GM23338 (cell line): Measurements from ENCODE around the gene LRFN3. TPM values are rescaled to one million over a fixed set of nuclear protein-coding genes. Genes with fewer than 3 reads are reported as not detected.

Experiments
- ATAC-seq: fragments of 200-7000 bp; cut with Tn5 transposase; 3 replicates; pipeline ENCODE4 v1.9.1; 2020
- DNase-seq: peaks from one replicate; pipeline ENCODE4 v3.0.0-alpha.2; 2015; ENCODE audit warnings: low spot score
- H2AFZ ChIP-seq: fragments of 200-600 bp; sonication (generic); 2 replicates; pipeline ENCODE4 v1.8.0; 2016; ENCODE audit warnings: antibody characterized with exemption, mild to moderate bottlenecking, moderate library complexity
- H3F3A ChIP-seq: fragments of 200-600 bp; sonication (generic); replicated peaks from 2 replicates; pipeline ENCODE4 v1.8.0; 2017; ENCODE audit warnings: antibody characterized with exemption, mixed run types, low read depth
- H3K27ac ChIP-seq: fragments of 200-600 bp; sonication (generic); 2 replicates; pipeline ENCODE4 v1.6.1; 2016; ENCODE audit warnings: low read depth
- H3K27me3 ChIP-seq: fragments of 200-600 bp; sonication (generic); 2 replicates; pipeline ENCODE4 v1.8.0; 2016; ENCODE audit warnings: mild to moderate bottlenecking, mixed run types, moderate library complexity; ENCODE audit not compliant: insufficient read depth
- H3K36me3 ChIP-seq: fragments of 200-600 bp; sonication (generic); 2 replicates; pipeline ENCODE4 v1.8.0; 2016; ENCODE audit warnings: mild to moderate bottlenecking; ENCODE audit not compliant: insufficient read depth
- H3K4me1 ChIP-seq: fragments of 200-600 bp; sonication (generic); 2 replicates; pipeline ENCODE4 v1.8.0; 2016; ENCODE audit warnings: mild to moderate bottlenecking, moderate library complexity; ENCODE audit not compliant: insufficient read depth
- H3K4me2 ChIP-seq: fragments of 200-600 bp; sonication (generic); 2 replicates; pipeline ENCODE4 v1.7.1; 2017; ENCODE audit warnings: mixed run types
- H3K4me3 ChIP-seq: fragments of 200-600 bp; sonication (generic); 2 replicates; pipeline ENCODE4 v1.6.1; 2016; ENCODE audit warnings: mixed run types
- H3K79me2 ChIP-seq: fragments of 200-600 bp; sonication (generic); replicated peaks from 2 replicates; pipeline ENCODE4 v1.8.0; 2017; ENCODE audit warnings: mild to moderate bottlenecking; ENCODE audit not compliant: insufficient read depth
- H3K9me2 ChIP-seq: fragments of 200-600 bp; sonication (generic); 2 replicates; pipeline ENCODE4 v1.8.0; 2017; ENCODE audit not compliant: insufficient read depth
- H4K20me1 ChIP-seq: fragments of 200-600 bp; sonication (generic); replicated peaks from 2 replicates; pipeline ENCODE4 v1.8.0; 2017; ENCODE audit warnings: mild to moderate bottlenecking; ENCODE audit not compliant: insufficient read depth
- H3K27ac Mint-ChIP-seq: 2 replicates; pipeline ENCODE4 v1.8.0; 2020; ENCODE audit warnings: inconsistent platforms, mild to moderate bottlenecking, moderate library complexity, mixed read lengths
- H3K27me3 Mint-ChIP-seq: 3 replicates; pipeline ENCODE4 v1.8.0; 2022; ENCODE audit warnings: low read depth, mild to moderate bottlenecking, moderate library complexity, mixed read lengths, inconsistent platforms; ENCODE audit not compliant: insufficient read depth, poor library complexity
- H3K36me3 Mint-ChIP-seq: 3 replicates; pipeline ENCODE4 v1.8.0; 2021; ENCODE audit warnings: low read depth, mild to moderate bottlenecking, inconsistent platforms, moderate library complexity, mixed read lengths
- H3K4me1 Mint-ChIP-seq: 3 replicates; pipeline ENCODE4 v1.8.0; 2020; ENCODE audit warnings: mild to moderate bottlenecking, inconsistent platforms, mixed read lengths
- H3K4me3 Mint-ChIP-seq: 3 replicates; pipeline ENCODE4 v1.8.0; 2021; ENCODE audit warnings: moderate library complexity, mild to moderate bottlenecking, inconsistent platforms, mixed read lengths
- H3K9me3 Mint-ChIP-seq: 3 replicates; pipeline ENCODE4 v1.8.0; 2020; ENCODE audit warnings: moderate library complexity, mild to moderate bottlenecking, inconsistent platforms, mixed read lengths
- CREB1 ChIP-seq: fragments of 250-450 bp; sonication (Bioruptor Pico); IDR thresholded peaks from 2 replicates; pipeline ENCODE4 v1.5.0; 2020; ENCODE audit warnings: low read depth, mild to moderate bottlenecking, moderate library complexity
- CTCF ChIP-seq, 2 experiments: fragments of 200-600 bp in 1 of 2; sonication (generic) in 1 of 2; conservative IDR thresholded peaks; 2 replicates each; pipeline versions ENCODE4 v1.5.1 to v1.6.1; 2016 to 2017; ENCODE audit warnings: antibody characterized with exemption in 2 of 2, low read depth in 2 of 2, mild to moderate bottlenecking in 2 of 2, moderate library complexity in 1 of 2
- ETS1 ChIP-seq: IDR thresholded peaks from 2 replicates; pipeline ENCODE4 v1.6.1; 2016; ENCODE audit warnings: antibody characterized with exemption
- EZH2 ChIP-seq: fragments of 200-600 bp; sonication (generic); IDR thresholded peaks from one replicate; pipeline ENCODE4 v1.8.0; 2017; ENCODE audit warnings: antibody characterized with exemption, mild to moderate bottlenecking, low read depth; ENCODE audit not compliant: unreplicated experiment
- EZH2phosphoT487 ChIP-seq: fragments of 200-600 bp; sonication (generic); IDR thresholded peaks from one replicate; pipeline ENCODE4 v1.8.1; 2018; ENCODE audit warnings: antibody characterized with exemption; ENCODE audit not compliant: unreplicated experiment
- JUNB ChIP-seq: IDR thresholded peaks from one replicate; pipeline ENCODE4 v1.6.1; 2016; ENCODE audit warnings: antibody characterized with exemption; ENCODE audit not compliant: unreplicated experiment
- NANOG ChIP-seq: IDR thresholded peaks from 2 replicates; pipeline ENCODE4 v1.6.1; 2016; ENCODE audit warnings: antibody characterized with exemption, borderline replicate concordance
- POLR2AphosphoS5 ChIP-seq: IDR thresholded peaks from 2 replicates; pipeline ENCODE4 v1.6.1; 2016; ENCODE audit warnings: antibody characterized with exemption, low read depth
- REST ChIP-seq: IDR thresholded peaks from one replicate; pipeline ENCODE4 v1.6.1; 2018; ENCODE audit warnings: antibody characterized with exemption; ENCODE audit not compliant: unreplicated experiment
- ZNF331 ChIP-seq: fragments of 250-450 bp; sonication (Bioruptor Pico); IDR thresholded peaks from 2 replicates; pipeline ENCODE4 v1.5.0; 2020; ENCODE audit warnings: low read depth, mild to moderate bottlenecking, moderate library complexity
- ZNF462 ChIP-seq: fragments of 250-450 bp; sonication (Bioruptor Pico); IDR thresholded peaks from 2 replicates; pipeline ENCODE4 v1.5.0; 2020; ENCODE audit warnings: mild to moderate bottlenecking, moderate library complexity
- polyA plus RNA-seq: library from polyadenylated mRNA; unstranded; fragments of >200 nt; fragmentation: Nextera tagmentation; extraction: Ambion mirVana; gene quantifications from 2 replicates; pipeline ENCODE4 v1.2.1, GENCODE V29; 2016
- total RNA-seq: library from RNA; depleted of rRNA; stranded (reverse); fragments of >200 nt; shearing (Covaris generic); gene quantifications from 2 replicates; pipeline ENCODE4 v1.2.3, GENCODE V29; 2014

LRFN3 gene
- total and polyA plus RNA-seq, 2 experiments from 2014 or later: 5.8 to 15.1 TPM

- Histone ChIP-seq H3K9me2 (no peaks in the 10 kb centered on the region), H3F3A (no peaks in the 10 kb centered on the region), H2AFZ (peak overlapping the region; percentile 95), H3K27ac (no peak overlapping the region), H3K4me2 (peak overlapping the region; percentile 82), H3K36me3 (no peaks in the 10 kb centered on the region), H3K79me2 (no peaks in the 10 kb centered on the region), H3K27me3 (peaks cover 10% of the 10 kb centered on the region), H3K4me3 (peak overlapping the region; percentile 71), H3K4me1 (no peaks in the 10 kb centered on the region), H4K20me1 (no peaks in the 10 kb centered on the region)
- Mint-ChIP-seq H3K4me3 (peak overlapping the region; percentile 76), H3K9me3 (no peaks in the 10 kb centered on the region; the same call in 2 of the 3 replicates), H3K36me3 (no peaks in the 10 kb centered on the region), H3K27me3 (peaks cover 26% of the 10 kb centered on the region), H3K4me1 (no peaks in the 10 kb centered on the region; the same call in 2 of the 3 replicates), H3K27ac (no peak overlapping the region)
- ATAC-seq (peak; percentile 87), DNase-seq (peak; percentile 83)
- TF ChIP-seq CTCF (conservative IDR thresholded peaks at IDR 0.05; ENCODE audit: low read depth in 2 of 2): no peak
- no peak for TF ChIP-seq POLR2AphosphoS5
- TF ChIP-seq REST: no peak
- TF ChIP-seq ZNF462 (CRISPR knock-in tag): no peak
- TF ChIP-seq CREB1 (CRISPR knock-in tag): no peak
- no peak for TF ChIP-seq ZNF331 (CRISPR knock-in tag)
- no peak for TF ChIP-seq ETS1
- no peak for TF ChIP-seq NANOG
- no peak for TF ChIP-seq EZH2
- no peak for TF ChIP-seq JUNB
- no peak for TF ChIP-seq EZH2phosphoT487
These were observed 50.7 kb downstream of the LRFN3 start for GRCh38 chr19:35986664-35987570.
